CD14-positive monocyte (primary cell): ENCODE measurements around the gene CDH8. TPM values are rescaled to one million over a fixed set of nuclear protein-coding genes. Genes with fewer than 3 reads are reported as not detected.

Source experiments
- DNase-seq, 3 donors: peaks; one replicate each; pipeline ENCODE4 v3.0.0-alpha.2; 2011 to 2022
- H2AFZ ChIP-seq: 2 replicates; pipeline ENCODE4 v1.6.0; 2012; ENCODE audit warnings: mild to moderate bottlenecking, low read depth, low read length, inconsistent platforms; ENCODE audit not compliant: insufficient read depth, poor library complexity, severe bottlenecking
- H3K27ac ChIP-seq, 2 donors: 1 replicate in 1 of 2; 2 replicates in 1 of 2; pipeline ENCODE4 v1.5.1; 2012 to 2013; ENCODE audit warnings: low read length in 2 of 2, control low read depth in 1 of 2, inconsistent platforms in 1 of 2, low read depth in 1 of 2, mild to moderate bottlenecking in 1 of 2
- H3K27me3 ChIP-seq, 2 donors: one replicate each; pipeline versions ENCODE4 v1.6.0 to v1.6.1; 2011 to 2013; ENCODE audit warnings: low read length in 2 of 2; ENCODE audit not compliant: control insufficient read depth in 2 of 2, insufficient read depth in 2 of 2
- H3K36me3 ChIP-seq, 2 donors: replicated peaks in 1 of 2; 1 replicate in 1 of 2; 2 replicates in 1 of 2; pipeline versions ENCODE4 v1.5.1 to v1.6.1; 2012 to 2013; ENCODE audit warnings: low read length in 2 of 2, control low read depth in 1 of 2, inconsistent platforms in 1 of 2, mild to moderate bottlenecking in 1 of 2; ENCODE audit not compliant: insufficient read depth in 2 of 2, control insufficient read depth in 1 of 2
- H3K4me1 ChIP-seq, 2 donors: 1 replicate in 1 of 2; 2 replicates in 1 of 2; pipeline versions ENCODE4 v1.5.1 to v1.6.1; 2012 to 2013; ENCODE audit warnings: low read length in 2 of 2, control low read depth in 1 of 2, inconsistent platforms in 1 of 2, mild to moderate bottlenecking in 1 of 2, moderate library complexity in 1 of 2; ENCODE audit not compliant: insufficient read depth in 2 of 2, control insufficient read depth in 1 of 2
- H3K4me2 ChIP-seq: replicated peaks from 2 replicates; pipeline ENCODE3; 2012; ENCODE audit warnings: low read length, moderate library complexity, mild to moderate bottlenecking; ENCODE audit not compliant: poor library complexity, severe bottlenecking; ENCODE audit errors: extremely low read depth
- H3K4me3 ChIP-seq, 3 experiments: fragments of 200-600 bp in 1 of 3; sonication (generic) in 1 of 3; replicated peaks in 1 of 3; 1 replicate in 2 of 3; 2 replicates in 1 of 3; pipeline ENCODE4 v1.5.1; 2011 to 2013; ENCODE audit warnings: low read length in 3 of 3, mild to moderate bottlenecking in 3 of 3, control low read depth in 2 of 3, low read depth in 2 of 3, inconsistent platforms in 1 of 3, moderate library complexity in 1 of 3
- H3K79me2 ChIP-seq: 2 replicates; pipeline ENCODE4 v1.6.0; 2012; ENCODE audit warnings: mild to moderate bottlenecking, control low read depth, inconsistent platforms, low read length, moderate library complexity; ENCODE audit not compliant: insufficient read depth
- H3K9ac ChIP-seq: 2 replicates; pipeline ENCODE4 v1.6.0; 2017; ENCODE audit warnings: low read length, mild to moderate bottlenecking; ENCODE audit not compliant: insufficient read depth, poor library complexity, severe bottlenecking
- H3K9me3 ChIP-seq, 2 donors: replicated peaks in 1 of 2; 1 replicate in 1 of 2; 2 replicates in 1 of 2; pipeline versions ENCODE4 v1.5.1 to v1.6.1; 2012 to 2013; ENCODE audit warnings: low read length in 2 of 2, control low read depth in 1 of 2; ENCODE audit not compliant: control insufficient read depth in 1 of 2, insufficient read depth in 1 of 2
- H4K20me1 ChIP-seq: 2 replicates; pipeline ENCODE4 v1.6.0; 2012; ENCODE audit warnings: mild to moderate bottlenecking, low read length, control low read depth, moderate library complexity; ENCODE audit not compliant: insufficient read depth
- H3K27ac Mint-ChIP-seq, 7 donors: one replicate each; pipeline ENCODE4 v1.8.0; 2020; ENCODE audit warnings: mild to moderate bottlenecking in 7 of 7, mixed read lengths in 7 of 7, moderate library complexity in 6 of 7, inconsistent platforms in 2 of 7
- H3K27me3 Mint-ChIP-seq, 3 donors: one replicate each; pipeline ENCODE4 v1.8.0; 2021 to 2022; ENCODE audit warnings: low read depth in 3 of 3, mild to moderate bottlenecking in 3 of 3, mixed read lengths in 3 of 3, moderate library complexity in 3 of 3, inconsistent platforms in 1 of 3
- H3K36me3 Mint-ChIP-seq, 2 donors: one replicate each; pipeline ENCODE4 v1.8.0; 2020; ENCODE audit warnings: mixed read lengths in 2 of 2, inconsistent platforms in 1 of 2, mild to moderate bottlenecking in 1 of 2
- H3K4me1 Mint-ChIP-seq: one replicate; pipeline ENCODE4 v1.8.0; 2020; ENCODE audit warnings: mild to moderate bottlenecking, mixed read lengths
- H3K4me3 Mint-ChIP-seq, 2 donors: one replicate each; pipeline ENCODE4 v1.8.0; 2020; ENCODE audit warnings: mild to moderate bottlenecking in 2 of 2, mixed read lengths in 2 of 2, moderate library complexity in 1 of 2
- H3K9me3 Mint-ChIP-seq, 7 donors: one replicate each; pipeline ENCODE4 v1.8.0; 2020 to 2022; ENCODE audit warnings: mixed read lengths in 7 of 7, mild to moderate bottlenecking in 6 of 7, moderate library complexity in 6 of 7, inconsistent platforms in 2 of 7
- WGBS: methylation state at CpG from one replicate; pipeline ENCODE4 v1.1.5; 2013; ENCODE audit warnings: missing lambda C conversion rate; ENCODE audit not compliant: insufficient coverage; 5-methylcytosine and 5-hydroxymethylcytosine counted together
- intact Hi-C, 2 donors: fragments of 100-400 bp; cut with micrococcal nuclease; formaldehyde crosslinking; loops; one replicate each; pipeline versions ENCODE4 v1.15.0 to v1.15.1; 2023
- polyA plus RNA-seq, 3 donors: library from polyadenylated mRNA; depleted of rRNA in 1 of 3; unstranded in 2 of 3; stranded (reverse) in 1 of 3; fragments of 300-500 nt in 2 of 3; fragments of >200 nt in 1 of 3; fragmentation: Illumina TruSeq in 2 of 3; gene quantifications; 1 replicate in 2 of 3; 2 replicates in 1 of 3; pipeline ENCODE4 v1.2.3, GENCODE V29; 2012 to 2021
- TF ChIP-seq, protein P1 (sequence below): fragments of 200-600 bp; IDR thresholded peaks from one replicate; pipeline ENCODE4 v1.8.0; 2022; ENCODE audit warnings: antibody characterized with exemption, mild to moderate bottlenecking

Gene CDH8
- polyA plus RNA-seq, 3 donors, result not detected

- no peak overlapping the region for H3K27ac ChIP-seq
- peaks cover 8 to 10% of the 10 kb centered on the region in 2 donors for H3K4me1 ChIP-seq
- no peaks in the 10 kb centered on the region for H4K20me1 ChIP-seq
- no peak overlapping the region for H3K4me3 Mint-ChIP-seq
- TF ChIP-seq, protein P1, sequence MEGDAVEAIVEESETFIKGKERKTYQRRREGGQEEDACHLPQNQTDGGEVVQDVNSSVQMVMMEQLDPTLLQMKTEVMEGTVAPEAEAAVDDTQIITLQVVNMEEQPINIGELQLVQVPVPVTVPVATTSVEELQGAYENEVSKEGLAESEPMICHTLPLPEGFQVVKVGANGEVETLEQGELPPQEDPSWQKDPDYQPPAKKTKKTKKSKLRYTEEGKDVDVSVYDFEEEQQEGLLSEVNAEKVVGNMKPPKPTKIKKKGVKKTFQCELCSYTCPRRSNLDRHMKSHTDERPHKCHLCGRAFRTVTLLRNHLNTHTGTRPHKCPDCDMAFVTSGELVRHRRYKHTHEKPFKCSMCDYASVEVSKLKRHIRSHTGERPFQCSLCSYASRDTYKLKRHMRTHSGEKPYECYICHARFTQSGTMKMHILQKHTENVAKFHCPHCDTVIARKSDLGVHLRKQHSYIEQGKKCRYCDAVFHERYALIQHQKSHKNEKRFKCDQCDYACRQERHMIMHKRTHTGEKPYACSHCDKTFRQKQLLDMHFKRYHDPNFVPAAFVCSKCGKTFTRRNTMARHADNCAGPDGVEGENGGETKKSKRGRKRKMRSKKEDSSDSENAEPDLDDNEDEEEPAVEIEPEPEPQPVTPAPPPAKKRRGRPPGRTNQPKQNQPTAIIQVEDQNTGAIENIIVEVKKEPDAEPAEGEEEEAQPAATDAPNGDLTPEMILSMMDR, result no peak
- no peak overlapping the region for H3K4me3 ChIP-seq
- DNase-seq, result no peak
- WGBS, result no CpG with 5 or more reads among the region's 6 CpGs
- no peak overlapping the region for H2AFZ ChIP-seq
- no peaks in the 10 kb centered on the region for H3K27me3 ChIP-seq
- no peaks in the 10 kb centered on the region for H3K79me2 ChIP-seq
- H3K36me3 ChIP-seq, result no peaks in the 10 kb centered on the region
- intact Hi-C loops, result no loop called here
- H3K4me1 Mint-ChIP-seq, result peaks cover 11% of the 10 kb centered on the region
- H3K27me3 Mint-ChIP-seq, result peaks cover 0 to 2% (median 2%) of the 10 kb centered on the region in 3 donors
- H3K4me2 ChIP-seq, result no peak overlapping the region
- no peaks in the 10 kb centered on the region for H3K36me3 Mint-ChIP-seq
- no peaks in the 10 kb centered on the region for H3K9me3 ChIP-seq
- H3K9ac ChIP-seq, result no peak overlapping the region
- H3K9me3 Mint-ChIP-seq, result peaks cover 0 to 9% (median 0%) of the 10 kb centered on the region in 7 donors
- H3K27ac Mint-ChIP-seq, result no peak overlapping the region
Observed at GRCh38 chr16:61885343-61885742, 150.9 kb downstream of the CDH8 start.

DNA sequence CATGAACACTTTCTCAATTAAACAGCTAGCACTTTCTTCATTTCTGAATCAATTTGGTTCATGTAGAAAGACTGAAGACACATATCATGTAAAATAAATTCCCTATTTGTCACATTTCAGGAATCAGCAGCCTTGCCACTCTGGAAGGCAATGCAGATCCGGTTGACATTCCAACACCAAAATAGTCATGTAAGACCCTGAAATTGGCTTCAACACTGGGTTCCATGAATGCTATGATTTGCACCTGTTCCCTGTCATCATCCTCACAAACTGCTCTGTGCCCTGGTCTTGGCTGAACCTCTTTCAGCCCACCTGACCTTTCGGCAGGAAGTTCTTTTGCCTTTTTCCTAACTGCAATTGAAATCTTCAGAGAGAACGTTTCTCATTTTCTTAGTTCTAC lies 156.9 kb downstream of the CDH8 start:
- no peaks in the 10 kb centered on the region for H4K20me1 ChIP-seq
- H3K4me2 ChIP-seq, result no peak overlapping the region
- no peak overlapping the region for H3K9ac ChIP-seq
- no peak for DNase-seq
- peaks cover 0 to 8% (median 2%) of the 10 kb centered on the region in 7 donors for H3K9me3 Mint-ChIP-seq
- H3K4me3 ChIP-seq, result no peak overlapping the region
- no peaks in the 10 kb centered on the region for H3K36me3 ChIP-seq
- no peak overlapping the region for H3K27ac Mint-ChIP-seq
- intact Hi-C loops, result no loop called here
- no peak overlapping the region for H2AFZ ChIP-seq
- H3K4me1 Mint-ChIP-seq, result no peaks in the 10 kb centered on the region
- no peaks in the 10 kb centered on the region for H3K36me3 Mint-ChIP-seq
- no peak overlapping the region for H3K27ac ChIP-seq
- no peak overlapping the region for H3K4me3 Mint-ChIP-seq
- H3K9me3 ChIP-seq, result no peaks in the 10 kb centered on the region
- peaks cover under 1 to 2% (median 2%) of the 10 kb centered on the region in 3 donors for H3K27me3 Mint-ChIP-seq
- H3K79me2 ChIP-seq, result no peaks in the 10 kb centered on the region
- 82% methylated on average over 2 of the region's 3 CpGs for WGBS
- H3K4me1 ChIP-seq, result no peaks in the 10 kb centered on the region
- no peaks in the 10 kb centered on the region for H3K27me3 ChIP-seq
- TF ChIP-seq, protein P1, result no peak
